Medulla oblongata (tissue), 1 donor: ENCODE data around the gene CDH6.
A peak's percentile ranks its signal among the peaks of the same experiment; 100 is the strongest.

Source experiments
- DNase-seq: peaks from one replicate; pipeline ENCODE4 v3.0.0-alpha.2; 2015; ENCODE audit errors: extremely low spot score

The CDH6 gene

GRCh38 chr5:31193591-31194467 lies at the start of gene CDH6:
CDH6 (plus strand) TSS chr5:31193686; CDS start chr5:31267474, 73,788 bp downstream.
- peak; percentile 75 for DNase-seq

GRCh38 chr5:31144364-31144763 lies 49.1 kb upstream of the CDH6 start:
- no peak for DNase-seq

GRCh38 chr5:31148959-31149475 lies 44.5 kb upstream of the CDH6 start:
- DNase-seq, result peak; percentile 22

GRCh38 chr5:31153521-31153920 lies 40.0 kb upstream of the CDH6 start:
- DNase-seq, result no peak

GRCh38 chr5:31156631-31157160 lies 36.8 kb upstream of the CDH6 start:
- DNase-seq, result peak; percentile 58

- no peak for DNase-seq
These were observed 35.8 kb upstream of the CDH6 start for GRCh38 chr5:31157720-31158119.

GRCh38 chr5:31158686-31159085 lies 34.8 kb upstream of the CDH6 start:
- DNase-seq, result no peak

- DNase-seq, result no peak
These were observed 31.7 kb upstream of the CDH6 start for GRCh38 chr5:31161781-31162181.

- no peak for DNase-seq
These were observed 27.8 kb upstream of the CDH6 start for GRCh38 chr5:31165729-31166128.

GRCh38 chr5:31169379-31169778 lies 24.1 kb upstream of the CDH6 start:
- no peak for DNase-seq

GRCh38 chr5:31172881-31173280 lies 20.6 kb upstream of the CDH6 start:
- no peak for DNase-seq

GRCh38 chr5:31173614-31174013 lies 19.9 kb upstream of the CDH6 start:
- DNase-seq, result no peak

- no peak for DNase-seq
These were observed 12.0 kb upstream of the CDH6 start for GRCh38 chr5:31181376-31181987.

- DNase-seq, result no peak
These were observed 11.3 kb upstream of the CDH6 start for GRCh38 chr5:31182136-31182535.

- DNase-seq, result no peak
These were observed 7.5 kb upstream of the CDH6 start for GRCh38 chr5:31185951-31186350.

GRCh38 chr5:31186672-31187267 lies 6.7 kb upstream of the CDH6 start:
- peak; percentile 70 for DNase-seq

GRCh38 chr5:31187591-31187990 lies 5.9 kb upstream of the CDH6 start:
- DNase-seq, result no peak

- no peak for DNase-seq
These were observed 1.0 kb upstream of the CDH6 start for GRCh38 chr5:31192442-31192841.

- DNase-seq, result no peak
These were observed 370 bp upstream of the CDH6 start for GRCh38 chr5:31193116-31193515.

GRCh38 chr5:31194468-31194813 lies 955 bp downstream of the CDH6 start:
- DNase-seq, result no peak

- no peak for DNase-seq
These were observed 1.5 kb downstream of the CDH6 start for GRCh38 chr5:31194892-31195555.

- DNase-seq, result no peak
These were observed 2.8 kb downstream of the CDH6 start for GRCh38 chr5:31196309-31196708.
